ENCODE results near the gene TRIM31. TPM values are rescaled to one million over a fixed set of nuclear protein-coding genes. Genes with fewer than 3 reads are reported as not detected.

The TRIM31 gene
- total and polyA plus RNA-seq, 10 donors: 0.09 to 0.14 TPM; not detected in 8

DNA sequence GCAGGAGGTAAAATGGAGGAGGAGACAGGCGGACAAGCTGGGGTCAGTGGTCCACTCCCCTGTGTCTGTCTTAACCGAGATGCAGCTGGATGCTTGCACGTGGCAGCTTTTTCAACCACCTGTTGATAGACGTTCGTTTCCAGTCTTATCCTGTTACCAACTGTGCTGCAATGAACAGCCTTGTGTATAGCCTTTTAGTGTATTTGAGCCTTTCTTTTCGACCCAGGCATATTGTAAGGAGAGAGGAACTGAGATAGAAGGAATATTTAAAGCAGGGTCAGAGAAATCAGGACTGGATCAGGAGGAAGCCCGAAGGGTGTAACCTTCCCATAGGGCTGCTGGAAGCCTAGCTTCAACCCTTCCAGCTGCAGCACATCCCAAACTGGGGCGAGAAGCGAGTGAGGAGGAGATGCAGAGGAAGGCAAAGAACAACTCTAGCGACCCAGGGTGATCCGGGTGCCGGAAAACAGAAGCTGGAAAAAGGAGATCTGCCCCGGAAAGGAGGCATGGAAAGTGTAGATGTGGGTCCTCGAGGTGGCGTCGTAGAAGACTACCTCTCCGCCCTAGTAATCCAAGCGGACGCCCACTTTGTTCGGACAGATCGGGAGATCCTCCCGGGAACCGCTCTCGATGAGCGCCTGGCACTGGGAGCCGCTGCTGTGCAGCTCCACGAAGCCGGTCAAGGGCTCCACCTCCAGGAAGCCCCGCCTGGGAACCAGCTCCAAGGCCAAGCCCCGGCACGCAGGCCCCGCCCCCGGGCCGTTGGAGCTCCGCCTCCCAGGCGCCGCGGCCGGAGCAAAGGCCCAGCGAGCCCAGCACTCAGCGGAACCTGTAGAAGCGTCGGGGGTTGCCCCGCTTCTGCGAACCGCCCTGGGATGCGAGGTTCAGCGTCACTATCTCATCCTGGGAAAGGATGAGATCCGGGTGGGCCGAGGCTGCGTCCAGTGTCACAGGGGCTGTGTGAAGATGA lies 11.2 kb downstream of the TRIM31 start:
- Histone ChIP-seq H3K36me3 (no peaks in the 10 kb centered on the region), H3K9me3 (no peaks in the 10 kb centered on the region), H3K27me3 (replicated peaks in 1 of 7) (peaks cover 0 to 92% (median 38%) of the 10 kb centered on the region in 7 donors), H3K4me1 (peaks cover 24 to 41% (median 33%) of the 10 kb centered on the region in 6 donors), H3K4me3 (peak overlapping the region; percentile 30 to 69 (median 39)), H3K27ac (peak overlapping the region; percentile 29 to 67 (median 57))
- WGBS, 5 donors: 3 to 6% (median 5%) methylated on average over 26 to 51 of the region's 51 CpGs
- DNase-seq: peak; percentile 94
- intact Hi-C loops (cut with DNase I; ENCODE audit: low total_unique reads): no loop called here
- peak; percentile 52 to 87 (median 79) for TF ChIP-seq POLR2AphosphoS5 (IDR thresholded peaks at IDR 0.05)
- TF ChIP-seq, protein P1, sequence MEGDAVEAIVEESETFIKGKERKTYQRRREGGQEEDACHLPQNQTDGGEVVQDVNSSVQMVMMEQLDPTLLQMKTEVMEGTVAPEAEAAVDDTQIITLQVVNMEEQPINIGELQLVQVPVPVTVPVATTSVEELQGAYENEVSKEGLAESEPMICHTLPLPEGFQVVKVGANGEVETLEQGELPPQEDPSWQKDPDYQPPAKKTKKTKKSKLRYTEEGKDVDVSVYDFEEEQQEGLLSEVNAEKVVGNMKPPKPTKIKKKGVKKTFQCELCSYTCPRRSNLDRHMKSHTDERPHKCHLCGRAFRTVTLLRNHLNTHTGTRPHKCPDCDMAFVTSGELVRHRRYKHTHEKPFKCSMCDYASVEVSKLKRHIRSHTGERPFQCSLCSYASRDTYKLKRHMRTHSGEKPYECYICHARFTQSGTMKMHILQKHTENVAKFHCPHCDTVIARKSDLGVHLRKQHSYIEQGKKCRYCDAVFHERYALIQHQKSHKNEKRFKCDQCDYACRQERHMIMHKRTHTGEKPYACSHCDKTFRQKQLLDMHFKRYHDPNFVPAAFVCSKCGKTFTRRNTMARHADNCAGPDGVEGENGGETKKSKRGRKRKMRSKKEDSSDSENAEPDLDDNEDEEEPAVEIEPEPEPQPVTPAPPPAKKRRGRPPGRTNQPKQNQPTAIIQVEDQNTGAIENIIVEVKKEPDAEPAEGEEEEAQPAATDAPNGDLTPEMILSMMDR (IDR thresholded peaks at IDR 0.05 in 8 of 11, conservative IDR thresholded peaks at IDR 0.05 in 3 of 11): peak in 3 of 11 experiments; percentile 7 to 26 (median 24)
- TF ChIP-seq POLR2A (IDR thresholded peaks at IDR 0.05): peak in 1 of 3 donors; percentile 53

DNA sequence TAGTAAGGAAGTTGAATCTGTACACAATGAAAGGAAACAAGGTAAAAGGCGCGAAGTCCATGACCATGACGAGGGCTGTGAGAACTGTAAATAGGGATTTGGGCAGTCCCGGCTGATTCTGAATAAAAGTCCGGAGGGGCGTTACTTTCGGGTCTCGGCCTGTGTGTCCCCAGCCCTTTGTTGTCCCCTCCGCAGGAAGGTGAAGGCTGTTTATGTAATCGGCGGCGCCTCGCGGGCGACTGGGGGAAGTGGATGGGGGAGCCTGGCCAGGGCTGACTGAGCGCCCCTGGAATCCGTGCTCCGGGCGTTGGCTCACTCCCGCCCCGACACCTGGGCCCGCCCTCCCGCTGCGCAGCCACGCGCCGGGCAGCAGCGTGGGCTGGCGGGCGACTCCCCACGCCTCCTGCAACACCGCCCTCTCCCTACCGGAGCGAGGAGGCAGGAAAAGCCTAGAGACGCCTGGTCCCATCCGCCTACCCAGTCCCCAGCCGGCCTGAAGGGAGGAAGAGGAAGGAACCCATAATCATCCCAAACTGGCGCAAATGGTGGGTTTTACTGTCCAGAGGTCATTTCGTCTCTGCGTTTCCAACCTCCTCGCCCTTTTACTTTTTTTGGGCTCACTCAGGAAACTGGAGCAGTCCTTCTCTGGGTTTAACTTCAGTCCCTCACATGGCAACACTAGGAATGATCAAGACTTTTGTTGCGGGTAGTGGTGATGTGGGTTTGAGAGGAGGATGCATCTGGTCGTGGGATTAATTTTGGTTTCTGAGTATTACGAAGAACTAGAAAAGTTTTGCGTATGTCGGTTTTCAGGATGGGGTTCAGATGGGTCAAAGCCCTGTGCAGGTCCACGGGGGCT lies 12.1 kb downstream of the TRIM31 start:
- H3K27me3 ChIP-seq (replicated peaks in 1 of 7): peaks cover 0 to 90% (median 39%) of the 10 kb centered on the region in 7 donors
- intact Hi-C loops (cut with DNase I; ENCODE audit: low total_unique reads): no loop called here
- 1 to 2% (median 2%) methylated on average over 29 to 47 of the region's 47 CpGs for WGBS, 5 donors

DNA sequence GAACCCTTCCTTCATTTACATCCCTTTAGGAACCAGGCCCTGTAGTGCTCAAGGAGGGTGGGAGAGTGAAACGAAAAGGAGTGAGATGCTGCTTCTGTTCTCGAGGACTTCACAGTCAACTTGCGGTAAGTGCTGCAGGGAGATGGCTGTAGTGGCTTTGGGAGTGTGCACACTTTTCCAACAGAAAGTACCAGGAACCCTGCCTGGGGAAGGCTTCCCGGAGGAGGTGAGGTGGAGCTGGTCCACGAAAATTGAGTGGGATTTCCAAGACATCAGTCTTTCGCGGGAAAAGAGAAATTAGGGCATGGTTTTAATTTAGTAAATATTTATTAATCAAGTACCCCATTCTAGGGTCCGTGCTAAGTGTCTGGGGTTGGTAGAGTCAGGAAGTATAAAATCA lies 12.7 kb downstream of the TRIM31 start:
- intact Hi-C loops (cut with DNase I; ENCODE audit: low total_unique reads): no loop called here
- Histone ChIP-seq H3K36me3 (no peaks in the 10 kb centered on the region), H3K9me3 (no peaks in the 10 kb centered on the region), H3K4me1 (peaks cover 24 to 41% (median 33%) of the 10 kb centered on the region in 6 donors), H3K4me3 (peak overlapping the region in 1 of 8 donors; percentile 69), H3K27me3 (replicated peaks in 1 of 7) (peaks cover 0 to 92% (median 36%) of the 10 kb centered on the region in 7 donors), H3K27ac (no peak overlapping the region)
- no peak for DNase-seq
- 41 to 46% (median 43%) methylated on average over 8 of the region's 8 CpGs for WGBS, 5 donors
- no peak for TF ChIP-seq POLR2AphosphoS5 (IDR thresholded peaks at IDR 0.05)
- TF ChIP-seq POLR2A (IDR thresholded peaks at IDR 0.05): no peak
- TF ChIP-seq, protein P1 (IDR thresholded peaks at IDR 0.05 in 8 of 11, conservative IDR thresholded peaks at IDR 0.05 in 3 of 11): no peak

More for the DNA sequence above, 12.1 kb downstream of the TRIM31 start:
- DNase-seq: no peak
- TF ChIP-seq POLR2A (IDR thresholded peaks at IDR 0.05) (no peak), POLR2AphosphoS5 (IDR thresholded peaks at IDR 0.05) (peak in 2 of 3 donors; percentile 51)
- Histone ChIP-seq H3K4me3 (peak overlapping the region; percentile 1 to 69 (median 34)), H3K4me1 (peaks cover 24 to 41% (median 33%) of the 10 kb centered on the region in 6 donors), H3K36me3 (no peaks in the 10 kb centered on the region), H3K27ac (no peak overlapping the region), H3K9me3 (no peaks in the 10 kb centered on the region)

Data from spleen (tissue), 11 donors.